Liver (tissue), 9 donors: ENCODE measurements around the gene CD47. TPM values are rescaled to one million over a fixed set of nuclear protein-coding genes. Genes with fewer than 3 reads are reported as not detected.

Experiments used
- DNase-seq: peaks from one replicate; pipeline ENCODE4 v3.0.0-alpha.2; 2017; ENCODE audit warnings: low spot score
- H3K27ac ChIP-seq, 2 donors: one replicate each; pipeline ENCODE4 v1.7.0; 2013; ENCODE audit warnings: inconsistent platforms in 2 of 2, low read length in 2 of 2, control low read depth in 1 of 2, low read depth in 1 of 2, mild to moderate bottlenecking in 1 of 2
- H3K27me3 ChIP-seq, 4 donors: one replicate each; pipeline versions ENCODE4 v1.6.1 to v1.7.0; 2013; ENCODE audit warnings: low read length in 3 of 4, inconsistent platforms in 1 of 4, mild to moderate bottlenecking in 1 of 4, moderate library complexity in 1 of 4; ENCODE audit not compliant: control insufficient read depth in 4 of 4, insufficient read depth in 4 of 4
- H3K36me3 ChIP-seq, 4 donors: one replicate each; pipeline versions ENCODE4 v1.6.1 to v1.7.0; 2013; ENCODE audit warnings: low read length in 3 of 4, mild to moderate bottlenecking in 3 of 4, low read depth in 1 of 4, moderate library complexity in 1 of 4; ENCODE audit not compliant: control insufficient read depth in 4 of 4, insufficient read depth in 3 of 4
- H3K4me1 ChIP-seq, 4 donors: one replicate each; pipeline versions ENCODE4 v1.6.1 to v1.7.0; 2013; ENCODE audit warnings: low read length in 3 of 4, mild to moderate bottlenecking in 3 of 4, moderate library complexity in 1 of 4; ENCODE audit not compliant: control insufficient read depth in 4 of 4, insufficient read depth in 4 of 4
- H3K4me3 ChIP-seq, 3 donors: one replicate each; pipeline versions ENCODE4 v1.6.1 to v1.7.0; 2013; ENCODE audit warnings: low read length in 3 of 3, control low read depth in 1 of 3, low read depth in 1 of 3, mild to moderate bottlenecking in 1 of 3
- H3K9ac ChIP-seq, 2 donors: one replicate each; pipeline ENCODE4 v1.7.0; 2013; ENCODE audit warnings: low read length in 2 of 2, mild to moderate bottlenecking in 2 of 2, moderate library complexity in 2 of 2, control low read depth in 1 of 2, low read depth in 1 of 2
- H3K9me3 ChIP-seq, 4 donors: one replicate each; pipeline versions ENCODE4 v1.6.1 to v1.7.0; 2013; ENCODE audit warnings: low read length in 3 of 4; ENCODE audit not compliant: control insufficient read depth in 4 of 4
- EGR1 ChIP-seq, 2 donors: IDR thresholded peaks; 2 replicates each; pipeline ENCODE4 v1.6.1; 2016 to 2018; ENCODE audit warnings: antibody characterized with exemption in 2 of 2, low read depth in 2 of 2
- FOXA1 ChIP-seq: IDR thresholded peaks from 2 replicates; pipeline ENCODE4 v1.6.1; 2016; ENCODE audit warnings: antibody characterized with exemption
- FOXA2 ChIP-seq: IDR thresholded peaks from 2 replicates; pipeline ENCODE4 v1.6.1; 2016; ENCODE audit warnings: antibody characterized with exemption
- GABPA ChIP-seq, 2 donors: IDR thresholded peaks in 1 of 2; conservative IDR thresholded peaks in 1 of 2; 2 replicates each; pipeline ENCODE4 v1.6.1; 2016; ENCODE audit warnings: antibody characterized with exemption in 2 of 2, mild to moderate bottlenecking in 1 of 2, moderate library complexity in 1 of 2
- HNF4A ChIP-seq, 2 donors: conservative IDR thresholded peaks; 2 replicates each; pipeline ENCODE4 v1.6.1; 2016; ENCODE audit warnings: antibody characterized with exemption in 2 of 2, mild to moderate bottlenecking in 2 of 2
- HNF4G ChIP-seq: IDR thresholded peaks from 2 replicates; pipeline ENCODE4 v1.6.1; 2016; ENCODE audit warnings: antibody characterized with exemption
- JUND ChIP-seq, 2 donors: IDR thresholded peaks; 2 replicates each; pipeline ENCODE4 v1.6.1; 2016; ENCODE audit warnings: antibody characterized with exemption in 2 of 2
- MAX ChIP-seq: IDR thresholded peaks from 2 replicates; pipeline ENCODE4 v1.6.1; 2016; ENCODE audit warnings: antibody characterized with exemption
- NR2F2 ChIP-seq: IDR thresholded peaks from 2 replicates; pipeline ENCODE4 v1.6.1; 2016; ENCODE audit warnings: antibody characterized with exemption
- RAD21 ChIP-seq, 2 donors: IDR thresholded peaks; 2 replicates each; pipeline ENCODE4 v1.6.1; 2016; ENCODE audit warnings: antibody characterized with exemption in 2 of 2, mild to moderate bottlenecking in 2 of 2
- REST ChIP-seq: IDR thresholded peaks from 2 replicates; pipeline ENCODE4 v1.6.1; 2016; ENCODE audit warnings: antibody characterized with exemption, mild to moderate bottlenecking
- RXRA ChIP-seq, 2 donors: IDR thresholded peaks; 2 replicates each; pipeline ENCODE4 v1.6.1; 2017 to 2018; ENCODE audit warnings: antibody characterized with exemption in 2 of 2, mild to moderate bottlenecking in 1 of 2
- SP1 ChIP-seq: IDR thresholded peaks from 2 replicates; pipeline ENCODE4 v1.6.1; 2018; ENCODE audit warnings: antibody characterized with exemption, mild to moderate bottlenecking
- TAF1 ChIP-seq: conservative IDR thresholded peaks from 2 replicates; pipeline ENCODE4 v1.6.1; 2016; ENCODE audit warnings: antibody characterized with exemption, mild to moderate bottlenecking
- YY1 ChIP-seq: IDR thresholded peaks from 2 replicates; pipeline ENCODE4 v1.6.1; 2016; ENCODE audit warnings: antibody characterized with exemption, mild to moderate bottlenecking
- WGBS: extraction: QIAGEN DNeasy Blood & Tissue Kit; methylation state at CpG from one replicate; pipeline ENCODE4 v1.1.7; 2013; 5-methylcytosine and 5-hydroxymethylcytosine counted together
- polyA plus RNA-seq, 2 donors: library from polyadenylated mRNA; stranded (reverse) in 1 of 2; unstranded in 1 of 2; fragments of 200-250 nt in 1 of 2; fragments of >200 nt in 1 of 2; fragmentation: Nextera tagmentation in 1 of 2; extraction: Ambion mirVana in 1 of 2; gene quantifications; one replicate each; pipeline versions ENCODE4 v1.2.1 to v1.2.3, GENCODE V29; 2013 to 2015
- total RNA-seq, 2 donors: library from RNA; depleted of rRNA; stranded (reverse); fragments of >200 nt; gene quantifications; one replicate each; pipeline ENCODE4 v1.2.3, GENCODE V29; 2014
- TF ChIP-seq, protein P1 (sequence below): IDR thresholded peaks from 2 replicates; pipeline ENCODE4 v1.6.1; 2016; ENCODE audit warnings: antibody characterized with exemption
- TF ChIP-seq, protein P2 (sequence below): fragments of 150-350 bp; IDR thresholded peaks from 2 replicates; pipeline ENCODE4 v1.5.1; 2017; ENCODE audit warnings: improper control_type of control experiment, low read depth, low read length; ENCODE audit not compliant: missing input control
- TF ChIP-seq, protein P3 (sequence below): IDR thresholded peaks from 2 replicates; pipeline ENCODE4 v1.6.1; 2016; ENCODE audit warnings: antibody characterized with exemption
- donor health status: healthy.
- donor health status: healthy.
- donor health status: healthy.
- donor health status: healthy.
- donor health status: healthy.

Gene CD47
- total and polyA plus RNA-seq, 4 donors = 23.4 to 39.5 (median 33.9) TPM

DNA sequence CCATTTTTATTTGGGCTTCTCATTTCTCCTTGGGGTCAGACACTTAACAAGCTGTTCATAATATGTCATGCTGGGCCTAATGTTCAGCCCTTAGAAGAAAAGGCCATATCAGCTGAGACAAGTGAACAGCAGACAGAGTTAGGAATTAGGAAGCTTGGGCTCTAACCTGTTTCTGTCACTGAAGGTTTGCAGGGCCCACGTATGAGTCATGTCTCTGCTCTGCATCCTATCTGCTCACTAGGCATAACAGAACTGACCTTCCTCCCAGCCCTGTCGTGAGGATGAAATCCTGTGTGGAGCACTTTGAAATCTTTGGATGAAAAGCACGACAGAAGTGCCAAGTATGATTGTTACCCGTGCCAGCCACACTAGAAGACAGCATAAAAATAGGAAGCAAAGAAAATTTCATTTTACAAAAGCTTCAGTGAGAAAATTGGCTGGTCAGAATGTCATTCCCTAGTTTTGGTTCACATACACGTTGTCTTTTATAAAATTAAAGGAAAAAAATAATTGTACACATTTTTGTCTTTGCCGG is 26.5 kb upstream of the CD47 start:
- no peaks in the 10 kb centered on the region for H3K36me3 ChIP-seq
- H3K27ac ChIP-seq = no peak overlapping the region
- no peak overlapping the region for H3K9ac ChIP-seq
- no peaks in the 10 kb centered on the region for H3K4me1 ChIP-seq
- no peaks in the 10 kb centered on the region for H3K9me3 ChIP-seq
- H3K27me3 ChIP-seq = no peaks in the 10 kb centered on the region
- TF ChIP-seq GABPA (IDR thresholded peaks at IDR 0.05 in 1 of 2, conservative IDR thresholded peaks at IDR 0.05 in 1 of 2) = no peak
- no peak for TF ChIP-seq TAF1
- no peak for TF ChIP-seq MAX
- TF ChIP-seq FOXA1 = no peak
- no peak for TF ChIP-seq YY1
- no peak for TF ChIP-seq SP1
- TF ChIP-seq, protein P1, sequence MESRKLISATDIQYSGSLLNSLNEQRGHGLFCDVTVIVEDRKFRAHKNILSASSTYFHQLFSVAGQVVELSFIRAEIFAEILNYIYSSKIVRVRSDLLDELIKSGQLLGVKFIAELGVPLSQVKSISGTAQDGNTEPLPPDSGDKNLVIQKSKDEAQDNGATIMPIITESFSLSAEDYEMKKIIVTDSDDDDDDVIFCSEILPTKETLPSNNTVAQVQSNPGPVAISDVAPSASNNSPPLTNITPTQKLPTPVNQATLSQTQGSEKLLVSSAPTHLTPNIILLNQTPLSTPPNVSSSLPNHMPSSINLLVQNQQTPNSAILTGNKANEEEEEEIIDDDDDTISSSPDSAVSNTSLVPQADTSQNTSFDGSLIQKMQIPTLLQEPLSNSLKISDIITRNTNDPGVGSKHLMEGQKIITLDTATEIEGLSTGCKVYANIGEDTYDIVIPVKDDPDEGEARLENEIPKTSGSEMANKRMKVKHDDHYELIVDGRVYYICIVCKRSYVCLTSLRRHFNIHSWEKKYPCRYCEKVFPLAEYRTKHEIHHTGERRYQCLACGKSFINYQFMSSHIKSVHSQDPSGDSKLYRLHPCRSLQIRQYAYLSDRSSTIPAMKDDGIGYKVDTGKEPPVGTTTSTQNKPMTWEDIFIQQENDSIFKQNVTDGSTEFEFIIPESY = no peak
- TF ChIP-seq NR2F2 = no peak
- TF ChIP-seq, protein P2, sequence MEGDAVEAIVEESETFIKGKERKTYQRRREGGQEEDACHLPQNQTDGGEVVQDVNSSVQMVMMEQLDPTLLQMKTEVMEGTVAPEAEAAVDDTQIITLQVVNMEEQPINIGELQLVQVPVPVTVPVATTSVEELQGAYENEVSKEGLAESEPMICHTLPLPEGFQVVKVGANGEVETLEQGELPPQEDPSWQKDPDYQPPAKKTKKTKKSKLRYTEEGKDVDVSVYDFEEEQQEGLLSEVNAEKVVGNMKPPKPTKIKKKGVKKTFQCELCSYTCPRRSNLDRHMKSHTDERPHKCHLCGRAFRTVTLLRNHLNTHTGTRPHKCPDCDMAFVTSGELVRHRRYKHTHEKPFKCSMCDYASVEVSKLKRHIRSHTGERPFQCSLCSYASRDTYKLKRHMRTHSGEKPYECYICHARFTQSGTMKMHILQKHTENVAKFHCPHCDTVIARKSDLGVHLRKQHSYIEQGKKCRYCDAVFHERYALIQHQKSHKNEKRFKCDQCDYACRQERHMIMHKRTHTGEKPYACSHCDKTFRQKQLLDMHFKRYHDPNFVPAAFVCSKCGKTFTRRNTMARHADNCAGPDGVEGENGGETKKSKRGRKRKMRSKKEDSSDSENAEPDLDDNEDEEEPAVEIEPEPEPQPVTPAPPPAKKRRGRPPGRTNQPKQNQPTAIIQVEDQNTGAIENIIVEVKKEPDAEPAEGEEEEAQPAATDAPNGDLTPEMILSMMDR = no peak
- TF ChIP-seq EGR1 (IDR thresholded peaks at IDR 0.05; ENCODE audit: low read depth in 2 of 2) = no peak
- TF ChIP-seq FOXA2 = no peak
- no peak for TF ChIP-seq HNF4G
- TF ChIP-seq RXRA (IDR thresholded peaks at IDR 0.05) = no peak
- TF ChIP-seq, protein P3, sequence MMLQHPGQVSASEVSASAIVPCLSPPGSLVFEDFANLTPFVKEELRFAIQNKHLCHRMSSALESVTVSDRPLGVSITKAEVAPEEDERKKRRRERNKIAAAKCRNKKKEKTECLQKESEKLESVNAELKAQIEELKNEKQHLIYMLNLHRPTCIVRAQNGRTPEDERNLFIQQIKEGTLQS = no peak
- TF ChIP-seq HNF4A (conservative IDR thresholded peaks at IDR 0.05) = no peak
- no peak for TF ChIP-seq JUND (IDR thresholded peaks at IDR 0.05)
- TF ChIP-seq REST = no peak
- TF ChIP-seq RAD21 (IDR thresholded peaks at IDR 0.05) = no peak
- no peak for DNase-seq
- 79% methylated on average over 6 of the region's 6 CpGs for WGBS
- H3K4me3 ChIP-seq = no peak overlapping the region
